HG03064 (cell line): ENCODE data around the gene ACOT7.
"Not testable (repeated sequence)": the region's sequence is repeated elsewhere in the genome, so short reads cannot be mapped to it uniquely, and the experiment has no call there.

Source experiments
- ATAC-seq: cut with Tn5 transposase; IDR thresholded peaks from one replicate; pipeline ENCODE4 v1.9.1; 2021; ENCODE audit warnings: low read depth; ENCODE audit not compliant: unreplicated experiment

The ACOT7 gene

GRCh38 chr1:6241887-6242740 lies 151.5 kb downstream of the ACOT7 start:
- no peak for ATAC-seq

- no peak for ATAC-seq
Measured at GRCh38 chr1:6241107-6241886, 152.3 kb downstream of the ACOT7 start.

GRCh38 chr1:6239950-6240768 lies 153.4 kb downstream of the ACOT7 start:
- ATAC-seq: no peak

- ATAC-seq: no peak
Measured at GRCh38 chr1:6239213-6239752, 154.3 kb downstream of the ACOT7 start.

- no peak for ATAC-seq
Measured at GRCh38 chr1:6237093-6237492, 156.5 kb downstream of the ACOT7 start.

DNA sequence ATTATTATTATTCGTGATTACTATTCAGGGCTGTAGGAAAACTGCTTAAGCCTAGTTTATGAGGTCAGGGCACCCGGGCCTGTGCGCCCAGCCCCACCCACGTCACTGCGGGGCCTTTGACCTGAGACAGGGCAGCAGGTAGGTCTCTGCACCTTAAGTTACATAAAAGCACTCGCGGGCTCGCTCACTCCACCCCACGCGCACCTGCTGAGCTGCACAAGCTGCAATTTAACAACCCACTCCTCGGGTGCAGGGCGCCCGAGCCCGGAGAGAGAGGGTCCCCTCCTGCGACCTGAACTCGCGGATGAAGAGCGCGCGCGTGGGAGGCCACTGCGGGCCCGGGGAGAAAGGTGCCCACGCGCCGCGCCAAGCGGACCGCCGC lies 158.3 kb downstream of the ACOT7 start:
- ATAC-seq: peak; percentile 38

- ATAC-seq: no peak
Measured at GRCh38 chr1:6234502-6235295, 158.9 kb downstream of the ACOT7 start.

- ATAC-seq: no peak
Measured at GRCh38 chr1:6233376-6233775, 160.2 kb downstream of the ACOT7 start.

DNA sequence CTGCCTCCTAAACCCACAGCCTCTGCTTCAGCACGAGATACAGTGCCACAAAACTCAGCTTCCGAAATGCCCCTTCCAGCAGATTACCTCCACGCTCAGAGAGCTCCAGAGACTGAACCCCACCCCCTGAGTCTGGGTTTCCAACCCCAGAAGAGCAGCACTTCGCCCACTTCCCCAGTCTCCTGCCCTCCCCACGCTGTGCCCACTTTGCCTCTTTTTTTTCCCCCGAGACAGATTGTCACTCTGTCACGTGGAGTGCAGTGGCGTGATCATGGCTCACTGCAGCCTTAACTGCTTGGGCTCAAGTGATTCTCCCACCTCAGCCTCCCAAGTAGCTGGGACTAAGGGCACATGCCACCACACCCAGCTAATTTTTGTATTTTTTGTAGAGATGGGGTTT lies 167.9 kb downstream of the ACOT7 start:
- ATAC-seq: no peak

DNA sequence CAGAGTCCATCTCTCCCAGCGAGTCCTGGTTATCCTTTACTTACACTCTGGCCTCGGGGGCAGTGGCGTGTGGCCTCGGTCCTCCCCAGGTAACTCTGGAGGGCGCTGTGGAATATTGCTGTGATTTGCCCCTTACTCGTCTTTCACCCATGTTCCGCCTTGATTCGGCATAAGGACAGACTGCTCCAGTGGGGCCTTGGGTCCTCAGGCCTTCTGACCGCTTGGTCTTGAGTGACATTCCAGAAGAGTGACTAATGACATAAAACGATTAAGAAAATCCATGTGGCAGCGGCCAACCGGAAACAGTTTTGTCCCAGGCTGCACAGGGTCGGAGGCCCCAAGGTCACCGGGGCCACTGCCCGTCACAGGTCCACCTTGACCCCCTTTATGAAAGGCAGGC lies 168.8 kb downstream of the ACOT7 start:
- no peak for ATAC-seq

GRCh38 chr1:6223617-6224016 lies 169.9 kb downstream of the ACOT7 start:
- ATAC-seq: no peak

DNA sequence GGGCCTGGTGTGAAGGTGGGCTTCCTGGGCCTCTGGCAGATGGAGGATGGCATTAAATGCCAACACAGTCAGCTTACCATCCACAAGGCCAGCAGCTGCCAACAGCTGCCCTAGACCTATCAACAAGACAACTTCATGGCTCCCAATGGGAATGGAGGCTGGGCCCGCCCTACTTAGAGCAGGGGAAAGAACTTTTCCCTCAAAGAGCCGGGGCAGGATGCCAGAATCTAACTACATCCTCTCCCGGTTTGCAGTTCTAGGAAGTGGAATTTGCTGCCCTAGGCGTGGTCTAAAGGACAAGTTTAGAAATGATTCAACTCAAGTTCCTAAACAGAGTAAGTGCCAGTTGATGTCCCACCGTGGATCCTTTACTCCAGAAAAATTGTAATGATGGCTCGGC lies 170.9 kb downstream of the ACOT7 start:
- ATAC-seq: no peak

- no peak for ATAC-seq
Measured at GRCh38 chr1:6221210-6221784, 172.3 kb downstream of the ACOT7 start.

GRCh38 chr1:6220236-6220635 lies 173.3 kb downstream of the ACOT7 start:
- no peak for ATAC-seq

DNA sequence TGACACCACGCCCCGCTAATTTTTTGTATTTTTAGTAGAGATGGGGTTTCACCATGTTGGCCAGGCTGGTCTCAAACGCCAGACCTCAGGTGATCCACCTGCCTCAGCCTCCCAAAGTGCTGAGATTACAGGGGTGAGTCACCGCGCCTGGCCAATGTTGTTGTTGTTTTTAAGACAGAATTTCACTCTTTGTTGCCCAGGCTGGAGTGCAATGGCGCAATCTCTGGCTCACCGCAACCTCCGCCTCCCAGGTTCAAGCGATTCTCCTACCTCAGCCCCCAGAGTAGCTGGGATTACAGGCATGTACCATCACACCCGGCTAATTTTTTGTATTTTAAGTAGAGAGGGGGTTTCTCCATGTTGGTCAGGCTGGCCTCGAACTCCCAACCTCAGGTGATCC lies 173.9 kb downstream of the ACOT7 start:
- not testable (repeated sequence) for ATAC-seq

- no peak for ATAC-seq
Measured at GRCh38 chr1:6218375-6219164, 175.0 kb downstream of the ACOT7 start.
